GM21737 (cell line): ENCODE results near the gene IL12A.

Experiments used
- ATAC-seq: cut with Tn5 transposase; IDR thresholded peaks from one replicate; pipeline ENCODE4 v1.9.1; 2021; ENCODE audit warnings: mild to moderate bottlenecking, moderate library complexity; ENCODE audit not compliant: unreplicated experiment

IL12A gene

GRCh38 chr3:159988617-159989271 lies at the start of gene IL12A:
IL12A (plus strand) TSS chr3:159988835.
- ATAC-seq: peak; percentile 94

DNA sequence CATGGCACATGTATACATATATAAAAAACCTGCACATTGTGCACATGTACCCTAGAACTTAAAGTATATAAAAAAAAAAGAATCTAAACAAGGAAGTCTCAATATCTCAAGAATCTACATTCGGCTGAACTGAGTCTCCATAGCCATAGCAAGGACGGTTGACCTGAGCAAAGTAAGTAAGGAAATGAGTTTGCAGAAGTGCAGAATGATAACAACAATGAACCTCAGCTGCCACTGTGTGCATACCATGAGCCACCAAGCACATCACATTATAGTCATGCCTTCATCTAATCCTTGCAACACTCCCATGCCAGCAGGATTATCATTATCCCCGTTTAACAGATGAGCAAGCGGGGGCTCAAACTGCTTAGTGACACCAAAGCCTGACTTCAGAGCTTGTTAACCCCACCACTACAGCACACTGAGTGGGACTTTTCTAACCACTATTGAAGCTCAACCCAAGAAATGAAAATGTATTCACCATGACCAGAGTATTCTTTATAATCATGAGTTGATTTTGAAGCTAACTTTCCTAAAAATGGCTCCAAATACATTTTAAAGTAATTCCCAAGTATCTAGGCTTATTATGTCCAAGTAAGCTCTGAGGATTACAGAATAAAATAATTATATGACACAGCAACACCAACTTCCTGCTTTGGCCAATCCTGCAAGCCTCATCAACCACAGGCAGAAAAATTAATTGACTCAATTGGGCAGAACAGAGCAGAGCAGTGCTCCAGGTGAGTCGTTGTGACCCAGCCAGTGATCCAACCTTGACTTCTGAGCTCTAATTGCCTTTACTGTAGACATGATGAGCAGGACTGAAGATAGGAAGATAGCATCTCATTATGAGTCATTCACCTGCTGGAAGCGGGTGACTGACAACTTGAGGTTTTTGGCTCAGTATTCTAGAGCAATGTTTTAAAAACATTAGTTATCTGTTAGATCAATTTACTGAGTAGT lies 47.3 kb upstream of the IL12A start:
- ATAC-seq: peak; percentile 69

- ATAC-seq: no peak
These were observed 43.9 kb upstream of the IL12A start for GRCh38 chr3:159944781-159945180.

DNA sequence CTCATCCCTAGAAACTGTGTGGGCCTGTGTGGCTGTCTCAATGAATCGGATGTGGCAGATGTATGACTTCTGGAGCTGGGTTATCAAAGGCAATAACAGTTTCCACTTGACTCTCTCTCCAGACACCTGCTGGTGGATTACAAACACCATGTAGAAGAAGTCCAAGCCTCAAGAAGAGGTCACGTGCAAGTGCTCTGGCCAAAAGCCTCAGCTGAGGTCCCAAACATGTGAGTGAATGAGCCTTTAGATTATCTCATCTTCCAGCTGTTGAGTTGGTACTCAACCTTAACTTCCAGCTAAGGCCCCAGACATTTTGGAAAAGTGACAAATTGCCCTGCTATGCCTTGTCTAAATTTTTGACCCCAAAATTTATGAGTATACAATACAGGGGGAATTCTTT lies 42.7 kb upstream of the IL12A start:
- ATAC-seq: no peak

GRCh38 chr3:159947220-159947619 lies 41.4 kb upstream of the IL12A start:
- ATAC-seq: no peak

DNA sequence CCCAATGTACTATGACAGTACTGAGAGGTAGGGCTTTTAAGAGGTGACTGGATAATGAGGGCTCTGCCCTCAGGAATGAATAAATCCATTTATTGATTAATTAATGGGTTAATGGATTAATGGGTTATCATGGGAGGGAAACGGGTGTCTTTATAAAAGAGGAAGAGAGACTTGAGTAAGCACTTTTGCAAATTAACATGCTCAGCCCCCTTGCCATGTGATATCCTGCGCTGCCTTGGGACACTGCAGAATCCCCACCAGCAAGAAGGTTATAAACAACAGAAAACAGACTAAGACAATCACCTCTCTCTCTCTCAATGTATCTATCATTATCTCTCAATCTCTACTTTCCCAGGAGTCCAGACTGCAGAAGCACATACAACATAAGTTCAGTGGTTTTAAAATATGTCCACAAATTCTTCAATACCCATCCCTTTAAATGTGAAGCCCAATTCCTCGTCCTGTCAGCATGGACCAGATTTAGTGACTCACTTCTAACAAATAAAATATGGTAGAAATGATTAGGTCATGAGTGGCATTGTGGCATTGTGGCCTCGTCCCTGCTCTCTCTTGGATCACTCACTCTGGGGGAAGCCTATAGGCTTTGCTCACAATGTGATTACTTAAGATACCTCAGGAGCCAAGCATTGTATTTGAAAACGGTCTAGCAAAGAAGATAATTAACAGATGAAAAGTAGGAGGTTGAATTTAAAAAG lies 40.0 kb upstream of the IL12A start:
- ATAC-seq: no peak

- ATAC-seq: peak; percentile 84
These were observed 38.3 kb upstream of the IL12A start for GRCh38 chr3:159950156-159950898.

DNA sequence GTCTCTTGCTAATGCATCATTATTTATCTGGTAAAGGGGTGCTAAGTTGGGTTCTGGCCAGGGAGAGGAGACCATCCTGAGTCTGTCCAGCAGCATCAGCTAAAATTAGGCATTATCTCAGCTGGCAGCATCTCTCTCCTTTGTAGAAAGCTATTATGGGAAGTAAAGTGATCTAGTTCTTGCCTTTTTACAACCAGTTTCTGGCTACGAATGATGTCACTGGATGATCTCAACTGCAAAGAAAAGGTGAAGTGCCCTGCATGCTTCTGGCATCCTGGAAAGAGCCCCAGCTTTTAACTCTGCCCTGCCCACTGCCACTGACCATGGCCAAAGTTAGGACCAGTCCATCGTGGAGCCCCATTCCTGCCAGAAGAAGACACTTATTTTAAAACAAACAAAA lies 37.1 kb upstream of the IL12A start:
- ATAC-seq: no peak

GRCh38 chr3:159953325-159954085 lies 35.1 kb upstream of the IL12A start:
- ATAC-seq: no peak

GRCh38 chr3:159960188-159961148 lies 28.2 kb upstream of the IL12A start:
- ATAC-seq: no peak

DNA sequence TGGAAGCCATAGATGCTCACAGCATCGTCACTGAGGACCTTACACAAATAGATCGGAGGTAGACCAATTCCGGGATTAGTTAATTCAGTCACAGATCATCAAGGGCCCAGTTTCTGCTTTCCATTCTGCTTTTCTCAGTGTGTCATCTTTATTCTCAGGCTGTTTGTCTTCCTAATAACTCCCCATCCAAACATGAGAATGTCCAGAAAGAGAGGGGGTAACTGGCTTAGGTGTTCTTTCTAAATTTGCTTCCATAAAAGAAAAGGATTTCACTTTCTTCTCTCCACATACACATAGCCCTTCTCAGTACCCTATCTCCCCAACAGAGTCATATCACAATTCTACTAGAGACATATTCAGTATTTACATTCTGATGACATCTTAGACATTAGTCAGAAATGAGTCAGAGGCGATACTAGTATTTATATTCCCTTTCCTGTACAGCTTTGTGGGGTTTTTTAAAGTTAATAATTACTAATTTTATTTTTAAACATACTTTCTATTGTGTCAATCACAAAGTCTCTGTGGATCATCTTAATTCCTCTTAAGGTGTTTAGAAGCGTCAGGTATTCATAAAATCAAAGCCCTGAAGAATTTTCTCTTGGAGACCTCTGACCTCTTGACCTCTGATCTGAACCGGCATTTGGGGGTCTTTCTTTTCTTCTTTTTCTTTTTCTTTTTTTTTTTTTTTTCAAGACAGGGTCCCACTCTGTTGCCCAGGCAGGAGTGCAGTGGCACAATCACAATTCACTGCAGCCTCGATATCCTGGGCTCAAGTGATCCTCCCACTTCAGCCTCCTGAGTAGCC lies 24.3 kb upstream of the IL12A start:
- ATAC-seq: peak; percentile 99

GRCh38 chr3:159971311-159971710 lies 17.3 kb upstream of the IL12A start:
- no peak for ATAC-seq

GRCh38 chr3:159977295-159977694 lies 11.3 kb upstream of the IL12A start:
- no peak for ATAC-seq

DNA sequence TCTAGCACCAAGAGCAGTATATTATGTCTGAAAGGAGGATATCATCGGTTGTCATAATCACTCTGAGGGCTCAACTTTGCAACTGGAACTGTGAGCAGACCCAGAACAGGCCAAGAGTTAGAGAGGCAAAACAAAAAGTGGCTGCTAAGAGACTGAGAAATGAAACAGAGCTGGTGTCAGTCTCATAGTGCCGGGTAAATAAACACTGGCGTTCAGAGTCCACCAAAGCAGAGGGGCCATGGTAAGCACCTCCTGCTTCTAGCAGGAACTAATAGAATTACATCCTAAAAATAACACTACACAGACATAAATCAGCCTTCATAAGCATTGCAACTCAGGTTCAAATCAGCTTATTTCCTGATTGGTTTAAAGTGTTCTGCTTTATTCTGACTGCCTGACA lies 10.3 kb upstream of the IL12A start:
- peak; percentile 96 for ATAC-seq

DNA sequence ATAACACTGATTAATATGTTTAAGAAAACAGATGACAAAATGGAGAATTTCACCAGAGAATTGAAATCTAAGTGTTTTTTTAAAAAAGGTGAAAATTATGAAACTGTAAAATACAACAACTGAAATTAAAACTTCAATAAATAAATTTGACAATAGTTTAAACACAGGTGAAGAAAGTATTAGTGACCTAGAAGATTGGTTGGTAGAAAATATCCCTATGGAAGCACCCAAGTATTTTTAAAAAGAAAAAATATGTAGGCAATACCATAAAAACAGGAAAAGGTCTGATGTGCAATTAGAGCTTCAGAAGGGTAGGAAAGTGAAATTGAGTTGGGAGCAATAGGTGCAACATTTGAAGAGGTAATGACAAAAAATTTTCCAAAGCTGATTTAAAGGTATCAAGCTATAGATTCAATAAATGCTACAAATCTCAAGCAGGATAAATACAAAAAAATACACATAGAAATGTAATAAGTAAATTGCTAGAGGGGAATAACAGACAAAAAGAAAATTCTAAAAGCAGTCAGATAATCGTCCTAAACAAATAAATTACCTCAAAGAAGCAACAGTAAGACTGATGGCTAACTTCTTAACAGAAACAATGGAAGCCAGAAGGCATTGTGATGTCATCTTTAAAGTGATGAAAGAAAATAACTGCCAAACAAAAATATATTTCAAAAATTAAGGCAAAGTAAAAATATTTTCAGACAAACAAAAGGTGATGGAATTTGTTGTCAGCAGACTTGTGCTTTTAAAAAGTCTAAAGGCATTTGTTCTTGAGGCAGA lies 9.5 kb upstream of the IL12A start:
- ATAC-seq: no peak

DNA sequence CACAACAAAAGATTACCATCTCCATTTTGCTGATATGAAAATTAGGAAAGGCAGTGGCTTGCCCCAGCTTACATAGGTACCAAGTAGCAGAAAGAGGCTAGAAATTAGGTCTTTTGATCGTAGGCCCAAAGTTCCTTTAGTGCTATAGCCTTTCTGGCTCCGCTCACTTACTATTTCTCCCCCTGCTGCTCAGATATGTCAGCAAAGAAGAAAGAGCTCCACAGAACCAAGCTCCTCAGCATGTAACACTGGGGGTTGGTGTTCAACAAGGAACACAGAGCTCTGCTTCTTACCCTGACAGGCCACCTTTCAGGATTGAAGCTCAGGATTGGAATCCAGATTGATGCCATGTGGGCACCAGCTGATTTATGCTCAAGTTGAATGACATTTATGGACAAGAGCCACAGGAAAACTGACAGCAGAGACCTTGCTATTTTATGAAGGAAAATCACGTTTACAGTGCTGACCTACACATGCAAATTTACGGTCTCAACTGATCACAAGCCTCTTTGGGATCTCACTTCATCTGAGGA lies 6.1 kb upstream of the IL12A start:
- ATAC-seq: no peak

DNA sequence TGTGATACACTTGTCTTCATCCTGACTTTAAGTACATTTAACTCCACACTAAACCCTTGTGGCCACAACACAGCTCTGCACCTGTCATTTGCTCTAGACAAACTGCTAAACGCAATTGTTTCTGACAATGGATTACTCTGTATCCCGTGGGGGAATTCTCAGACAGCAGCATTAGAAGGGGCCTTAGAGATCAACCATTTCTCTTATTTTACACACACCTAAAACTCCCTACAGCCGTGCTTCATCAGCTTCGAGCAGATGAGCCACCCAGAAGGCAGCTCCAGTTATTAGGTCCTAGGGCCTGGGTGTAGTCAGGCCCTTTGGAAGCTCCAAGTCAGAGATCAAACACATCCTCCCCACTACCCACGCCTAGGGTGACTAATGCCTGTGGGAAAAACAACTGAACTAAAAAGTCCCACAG lies 1.3 kb upstream of the IL12A start:
- ATAC-seq: no peak
